HT-29 (cell line): ENCODE data around the gene PROSER2. TPM values are rescaled to one million over a fixed set of nuclear protein-coding genes. Genes with fewer than 3 reads are reported as not detected.
"Not testable (repeated sequence)": the region's sequence is repeated elsewhere in the genome, so short reads cannot be mapped to it uniquely, and the experiment has no call there.

Experiments used
- DNase-seq: peaks from one replicate; pipeline ENCODE4 v3.0.0-alpha.2; 2015; ENCODE audit warnings: low spot score
- total RNA-seq: library from RNA; depleted of rRNA; stranded (reverse); fragments of >200 nt; shearing (Covaris generic); gene quantifications from 2 replicates; pipeline ENCODE4 v1.2.3, GENCODE V29; 2014

The PROSER2 gene
- total RNA-seq, 1 experiment from 2014 or later = 56.9 TPM

DNA sequence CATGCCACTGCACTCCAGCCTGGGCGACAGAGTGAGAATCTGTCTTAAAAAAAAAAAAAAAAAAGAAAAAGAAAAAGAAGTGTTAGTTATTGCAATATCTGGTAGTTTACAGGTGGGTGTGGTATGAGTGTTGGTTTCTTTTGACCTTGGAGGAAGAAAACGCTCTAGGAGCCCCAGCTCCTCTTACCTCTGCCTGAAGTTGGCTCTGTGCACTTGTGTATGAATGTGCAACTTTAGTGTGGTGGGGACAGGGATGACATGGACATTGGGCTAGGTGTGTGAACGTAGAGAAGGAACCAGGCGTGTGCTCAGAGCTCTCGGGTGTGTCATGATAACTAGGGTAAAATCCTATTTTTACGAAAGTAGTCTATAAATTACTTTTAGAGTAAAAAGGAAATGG is 11.9 kb downstream of the PROSER2 start:
- no peak for DNase-seq

DNA sequence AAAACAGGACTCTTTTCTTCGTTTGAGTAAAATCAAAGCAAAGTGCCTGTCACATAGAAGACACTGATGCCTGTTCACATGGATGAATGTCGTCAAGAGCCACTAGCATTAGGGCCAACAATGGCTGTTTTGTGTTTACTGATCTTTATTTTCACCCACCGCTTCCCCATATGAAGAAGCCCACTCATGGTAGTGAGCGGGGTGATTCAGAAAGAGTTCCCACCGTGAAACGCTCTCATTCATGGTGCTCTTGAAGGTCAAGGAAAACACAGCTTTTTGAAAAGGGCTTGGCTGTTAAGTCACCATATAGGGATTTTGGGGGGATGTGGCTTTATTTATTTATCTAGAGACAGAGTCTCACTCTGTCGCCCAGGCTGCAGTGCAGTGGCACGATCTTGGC is 12.5 kb downstream of the PROSER2 start:
- DNase-seq = no peak

DNA sequence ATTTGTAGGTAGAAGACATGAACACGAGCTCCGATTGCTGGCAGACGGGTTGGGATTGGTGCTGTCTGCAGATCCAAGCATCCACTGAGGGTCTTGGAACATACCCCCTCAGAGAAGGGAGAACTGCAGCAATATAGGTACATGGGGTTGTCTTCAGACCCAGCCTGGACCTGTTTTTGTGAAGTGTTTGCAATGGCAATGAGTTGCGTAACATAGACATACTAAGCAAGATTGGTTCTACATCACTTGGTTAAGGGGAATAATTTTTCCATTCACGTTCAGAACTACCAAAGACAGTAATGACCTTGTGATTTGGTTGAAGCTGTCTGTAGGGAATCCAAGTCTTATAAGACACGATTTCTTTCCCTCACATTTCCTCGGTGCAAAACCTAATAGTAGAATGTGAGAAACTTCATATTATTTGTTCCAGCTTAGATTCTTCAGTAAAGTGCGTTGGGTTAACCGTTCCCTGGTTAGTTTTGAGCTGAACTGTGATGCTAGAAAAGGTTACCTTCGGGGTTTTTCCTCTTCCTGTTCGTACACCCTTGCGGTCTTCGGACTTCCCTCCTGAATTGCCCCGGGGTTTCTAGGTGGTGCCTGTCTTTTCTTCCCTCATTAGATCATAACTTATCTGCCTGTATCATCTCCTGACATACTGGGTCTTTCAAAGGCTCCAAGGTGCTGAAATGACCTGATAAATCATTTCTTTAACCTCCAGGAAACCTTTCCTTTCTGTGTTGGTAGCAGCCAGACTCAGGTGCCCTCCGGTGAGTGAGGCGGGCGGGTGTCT is 14.4 kb downstream of the PROSER2 start:
- DNase-seq = no peak

DNA sequence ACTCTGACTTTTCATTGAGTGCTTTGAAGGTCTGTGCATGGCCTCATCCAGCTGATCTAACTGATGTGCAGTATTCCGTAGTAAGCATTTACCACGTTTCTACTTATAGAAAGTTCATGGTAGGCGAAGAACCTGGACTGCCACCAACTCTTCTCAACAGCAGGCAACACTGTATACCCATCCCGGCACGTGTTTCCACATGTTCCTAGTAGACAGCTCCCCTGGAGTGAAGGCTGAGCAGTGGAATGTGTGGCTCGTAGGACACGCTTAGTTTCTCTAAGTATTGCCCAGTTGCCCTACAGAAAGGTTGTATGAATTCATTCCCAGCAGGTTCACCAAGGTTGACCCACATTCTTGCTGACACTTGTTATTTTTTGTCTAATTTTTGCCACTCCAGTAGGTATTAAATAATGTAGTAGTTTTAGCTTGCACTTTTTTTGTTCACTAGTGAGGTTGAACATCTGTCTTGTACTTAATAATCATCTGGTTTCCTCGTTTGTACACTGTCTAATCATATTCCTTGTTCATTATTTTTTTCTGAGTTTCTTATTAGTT is 15.2 kb downstream of the PROSER2 start:
- DNase-seq = no peak

DNA sequence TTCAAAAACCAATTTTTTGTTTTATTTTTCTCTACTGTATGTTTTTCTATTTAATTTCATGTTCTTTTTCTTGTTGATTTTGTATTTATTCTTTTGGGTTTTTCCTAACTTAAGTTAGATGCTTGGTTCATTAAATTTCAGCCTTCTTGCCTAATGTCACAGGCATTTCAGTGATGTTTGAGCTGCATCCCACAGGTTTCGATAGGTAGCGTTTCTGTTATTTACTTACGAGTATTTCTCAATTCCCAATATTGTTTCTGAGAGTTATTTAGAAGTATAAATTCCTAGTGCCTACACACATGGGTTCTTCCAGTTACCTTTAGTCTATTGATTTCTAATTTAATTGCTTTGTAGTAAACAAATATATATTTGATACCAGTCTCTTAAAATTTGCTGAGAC is 18.2 kb downstream of the PROSER2 start:
- no peak for DNase-seq

DNA sequence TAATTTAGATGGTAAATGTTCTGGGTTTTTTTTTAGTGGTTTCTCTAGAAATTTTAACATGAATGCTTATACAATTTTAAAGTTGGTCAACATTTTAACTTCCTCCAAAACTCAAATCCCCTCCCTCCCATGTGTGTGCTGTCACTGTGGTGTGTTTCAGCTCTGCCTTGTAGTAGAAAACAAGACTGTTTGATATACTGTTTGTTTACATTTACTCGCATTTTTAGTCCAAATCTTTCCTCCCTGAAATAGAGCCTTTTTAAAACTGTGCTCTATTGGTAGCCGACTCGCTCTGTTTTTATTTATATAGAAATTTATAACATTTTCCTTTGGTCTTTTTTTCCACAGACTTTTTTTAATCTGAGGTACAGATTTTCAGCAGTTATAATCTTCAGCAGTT is 19.3 kb downstream of the PROSER2 start:
- DNase-seq = no peak

DNA sequence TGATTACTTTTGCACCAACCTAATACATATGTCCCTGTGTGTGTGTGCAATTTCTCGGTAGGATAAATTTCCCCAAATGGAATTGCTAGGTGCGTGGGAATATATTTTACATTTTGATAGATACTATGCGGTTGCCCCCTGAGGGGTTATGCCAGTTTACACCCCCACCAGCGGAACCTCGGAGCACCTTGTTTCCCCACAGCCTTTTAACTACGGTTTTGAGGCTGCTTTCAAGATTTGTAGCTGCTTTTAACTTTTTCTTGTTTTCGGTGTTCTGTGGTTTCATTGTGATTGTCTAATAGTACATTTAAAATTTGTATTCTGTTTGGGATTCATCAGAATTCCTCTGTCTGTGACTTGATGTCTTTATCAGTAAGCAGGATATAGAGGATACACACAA is 22.0 kb downstream of the PROSER2 start:
- no peak for DNase-seq

DNA sequence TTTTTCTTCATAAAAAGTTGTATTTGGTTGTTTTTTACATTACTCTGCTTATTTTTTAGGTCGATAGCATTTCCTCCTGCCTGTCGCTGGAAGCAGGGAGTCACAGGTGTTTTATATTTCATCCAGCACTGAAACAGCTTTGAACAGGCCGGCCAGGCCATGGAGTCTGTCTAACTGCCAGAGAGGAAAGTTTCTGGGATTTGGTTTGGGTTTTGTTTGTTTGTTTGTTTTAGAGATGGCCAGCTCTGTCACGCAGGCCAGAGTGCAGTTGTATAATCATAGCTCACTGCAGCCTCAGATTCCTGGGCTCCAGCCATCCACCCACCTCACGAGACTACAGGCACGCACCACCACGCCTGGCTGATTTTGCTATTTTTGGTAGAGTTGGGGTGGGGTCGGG is 23.4 kb downstream of the PROSER2 start:
- DNase-seq = no peak

DNA sequence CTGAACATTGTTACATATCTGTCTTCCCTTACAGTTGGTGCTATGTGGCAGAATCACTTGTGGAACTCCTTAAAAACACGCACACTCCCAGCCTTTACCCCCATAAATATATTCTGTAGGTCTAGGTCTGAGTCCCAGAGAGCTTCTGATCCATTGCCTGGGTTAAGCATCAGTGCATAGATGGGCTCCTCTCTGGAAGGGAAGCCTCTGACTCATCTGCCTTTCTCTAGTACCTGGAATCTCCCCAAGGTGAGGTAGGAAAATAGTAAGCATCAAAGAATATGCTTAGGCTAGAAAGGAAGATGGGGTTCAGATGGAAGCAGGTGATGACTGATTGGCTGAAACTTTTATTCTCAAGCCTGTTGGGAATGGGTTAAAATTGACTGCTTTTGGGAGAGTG is 26.1 kb downstream of the PROSER2 start:
- no peak for DNase-seq

DNA sequence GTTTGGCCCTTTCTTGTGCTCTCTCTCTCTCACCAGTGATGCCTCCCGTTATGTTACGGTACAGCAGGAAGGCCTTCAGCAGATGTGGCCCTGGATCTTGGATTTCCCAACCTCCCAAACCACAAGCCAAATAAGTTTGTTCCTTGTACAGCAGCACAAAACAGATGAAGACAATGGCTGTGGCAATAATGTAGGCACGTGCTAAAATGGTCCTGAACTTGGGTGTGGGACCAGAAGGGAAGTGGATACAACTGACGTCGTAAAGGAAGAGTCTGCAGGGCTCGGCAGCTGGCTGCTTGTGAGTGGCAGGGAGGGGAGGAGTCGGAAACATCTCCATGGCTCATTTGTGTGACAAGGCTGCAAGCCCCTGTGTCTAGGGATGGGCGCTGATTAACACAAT is 26.8 kb downstream of the PROSER2 start:
- no peak for DNase-seq

DNA sequence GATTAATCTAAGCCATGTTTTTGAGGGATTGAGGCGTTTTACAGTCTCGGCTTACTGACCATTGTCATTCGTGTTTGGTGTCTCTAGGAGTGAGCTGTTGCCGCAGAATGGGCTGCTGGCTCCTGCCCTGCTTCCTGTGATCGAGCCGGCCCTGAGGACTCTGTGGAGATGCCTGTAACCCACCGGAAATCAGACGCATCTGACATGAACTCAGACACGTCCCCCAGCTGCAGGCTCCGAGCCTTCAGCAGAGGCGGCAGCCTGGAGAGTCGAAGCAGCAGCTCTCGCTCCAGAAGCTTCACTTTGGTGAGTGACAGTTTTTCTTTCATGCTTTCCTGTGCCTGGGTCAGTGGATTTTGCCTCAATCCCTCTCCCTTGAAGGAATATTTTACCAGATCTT is 28.8 kb downstream of the PROSER2 start:
- DNase-seq = no peak

DNA sequence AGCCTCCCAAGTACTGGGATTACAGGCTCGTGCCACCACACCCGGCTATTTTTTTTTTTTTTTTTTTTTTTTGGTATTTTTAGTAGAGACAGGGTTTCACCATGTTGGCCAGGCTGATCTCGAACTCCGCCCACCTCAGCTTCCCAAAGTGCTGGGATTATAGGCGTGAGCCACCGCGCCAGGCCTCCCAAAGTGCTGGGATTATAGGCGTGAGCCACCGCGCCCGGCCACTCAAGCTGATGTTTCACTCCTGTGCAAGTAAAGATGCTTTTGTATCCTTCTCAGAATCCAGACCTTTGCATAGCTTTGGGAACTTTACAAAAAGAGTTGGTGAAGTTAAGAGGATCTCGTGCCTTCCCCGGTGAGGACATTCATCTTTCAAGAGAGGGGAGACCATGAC is 29.5 kb downstream of the PROSER2 start:
- DNase-seq = not testable (repeated sequence)

DNA sequence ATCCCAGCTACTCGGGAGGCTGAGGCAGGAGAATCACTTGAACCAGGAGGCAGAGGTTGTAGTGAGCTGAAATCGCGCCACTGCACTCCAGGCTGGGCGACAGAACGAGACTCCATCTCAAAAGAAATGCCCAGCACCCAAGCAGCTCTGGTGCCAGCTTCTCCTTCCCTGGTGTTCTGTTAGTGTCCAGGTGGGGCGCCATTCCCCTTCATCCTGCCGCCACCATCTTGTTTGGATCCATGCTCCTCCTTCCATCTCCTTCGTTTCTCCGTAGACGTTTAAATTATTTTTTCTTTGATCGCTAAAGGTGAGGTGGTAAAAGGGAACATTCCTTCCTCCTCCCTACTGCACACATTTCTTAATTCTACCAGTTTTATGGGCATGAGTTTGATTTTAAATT is 30.3 kb downstream of the PROSER2 start:
- DNase-seq = no peak

DNA sequence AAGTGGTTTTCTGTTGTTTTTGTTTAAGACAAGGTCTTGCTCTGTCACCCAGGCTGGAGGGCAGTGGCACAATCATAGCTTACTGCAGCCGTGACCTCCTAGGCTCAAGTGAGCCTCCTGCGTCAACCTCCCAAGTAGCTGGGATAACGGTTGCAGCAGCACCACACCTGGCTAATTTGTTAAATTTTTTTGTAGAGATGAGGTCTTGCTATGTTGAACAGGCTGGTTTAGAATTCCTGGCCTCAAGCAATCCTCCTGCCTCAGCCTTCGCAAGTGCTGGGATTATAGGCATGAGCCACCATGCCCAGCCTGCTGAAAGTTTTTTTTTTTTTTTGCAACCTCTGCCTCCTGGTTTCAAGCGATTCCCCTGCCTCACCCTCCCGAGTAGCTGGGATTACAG is 31.1 kb downstream of the PROSER2 start:
- no peak for DNase-seq

DNA sequence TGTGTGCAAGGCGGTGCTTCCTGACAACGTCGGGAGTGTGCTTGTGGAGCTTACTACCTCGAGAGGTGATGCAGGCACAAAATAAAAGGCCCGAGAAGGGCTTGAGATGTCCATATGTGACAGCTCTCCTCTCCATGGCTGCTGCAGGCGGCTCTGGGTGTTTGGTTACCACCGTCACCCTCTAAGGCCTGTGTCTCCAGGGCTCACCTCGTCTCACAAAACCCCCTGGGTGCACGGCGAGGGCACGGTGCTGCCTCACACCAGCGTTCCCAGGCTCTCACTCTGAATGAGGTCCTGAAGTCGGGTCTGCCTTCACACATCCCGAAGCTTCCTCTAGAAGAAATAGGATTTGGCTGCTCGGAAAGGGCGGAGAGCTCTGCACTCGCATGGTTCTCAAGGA is 32.9 kb downstream of the PROSER2 start:
- no peak for DNase-seq

DNA sequence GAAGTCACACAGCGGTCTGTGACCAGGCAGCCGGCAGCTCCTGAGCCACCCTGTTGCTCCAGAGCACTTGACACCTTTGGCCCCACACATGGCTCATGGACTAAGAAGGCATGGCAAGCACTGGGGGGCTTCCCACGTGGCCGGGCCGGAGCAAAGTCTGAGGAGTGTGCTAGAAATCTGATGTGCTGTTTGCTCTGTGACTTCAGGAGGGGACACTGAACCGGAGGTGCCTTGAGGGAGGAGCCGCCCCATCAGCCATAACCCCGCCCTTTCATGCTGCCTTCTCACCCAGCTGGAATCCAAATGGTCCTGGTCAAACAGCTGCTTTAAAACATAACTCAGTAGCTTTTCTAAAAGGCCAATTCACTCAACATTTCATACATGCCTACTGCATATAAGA is 33.5 kb downstream of the PROSER2 start:
- DNase-seq = peak; percentile 14

DNA sequence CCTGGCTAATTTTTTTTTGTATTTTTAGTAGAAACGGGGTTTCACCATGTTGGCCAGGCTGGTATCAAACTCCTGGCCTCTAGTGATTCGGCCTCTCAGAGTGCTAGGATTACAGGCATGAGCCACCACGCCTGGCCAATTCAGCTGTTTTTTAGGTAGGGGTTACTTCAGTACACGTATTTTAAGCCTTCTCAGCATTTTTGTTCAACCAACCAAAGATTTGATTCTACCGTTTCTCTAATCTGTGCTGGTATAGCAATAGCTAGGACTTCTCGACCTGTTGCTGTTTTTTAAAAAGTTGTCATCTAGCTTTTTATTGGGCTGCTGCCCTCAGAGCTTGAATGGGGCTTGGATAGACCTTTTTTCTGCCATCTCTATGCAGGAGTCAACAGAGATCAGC is 34.9 kb downstream of the PROSER2 start:
- no peak for DNase-seq

DNA sequence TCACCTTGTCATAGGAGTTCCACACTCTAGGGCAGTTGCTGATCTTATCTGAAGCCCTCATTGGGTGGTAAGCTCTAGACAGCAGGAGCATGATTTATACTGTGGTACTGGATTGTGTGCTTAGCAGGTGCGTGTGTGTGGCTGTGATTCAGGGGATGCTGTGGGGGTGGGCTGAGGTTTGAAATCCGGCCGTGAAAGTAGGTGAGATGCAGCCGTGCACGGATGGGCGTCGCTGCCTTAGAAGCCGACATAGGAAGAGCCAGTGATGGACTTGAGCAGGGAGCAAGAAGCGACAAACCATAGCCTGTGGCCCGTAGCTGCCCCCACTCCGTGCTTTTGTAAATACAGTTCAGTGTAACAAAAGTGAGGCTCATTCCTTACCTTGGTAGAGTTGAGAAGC is 38.2 kb downstream of the PROSER2 start:
- DNase-seq = no peak

DNA sequence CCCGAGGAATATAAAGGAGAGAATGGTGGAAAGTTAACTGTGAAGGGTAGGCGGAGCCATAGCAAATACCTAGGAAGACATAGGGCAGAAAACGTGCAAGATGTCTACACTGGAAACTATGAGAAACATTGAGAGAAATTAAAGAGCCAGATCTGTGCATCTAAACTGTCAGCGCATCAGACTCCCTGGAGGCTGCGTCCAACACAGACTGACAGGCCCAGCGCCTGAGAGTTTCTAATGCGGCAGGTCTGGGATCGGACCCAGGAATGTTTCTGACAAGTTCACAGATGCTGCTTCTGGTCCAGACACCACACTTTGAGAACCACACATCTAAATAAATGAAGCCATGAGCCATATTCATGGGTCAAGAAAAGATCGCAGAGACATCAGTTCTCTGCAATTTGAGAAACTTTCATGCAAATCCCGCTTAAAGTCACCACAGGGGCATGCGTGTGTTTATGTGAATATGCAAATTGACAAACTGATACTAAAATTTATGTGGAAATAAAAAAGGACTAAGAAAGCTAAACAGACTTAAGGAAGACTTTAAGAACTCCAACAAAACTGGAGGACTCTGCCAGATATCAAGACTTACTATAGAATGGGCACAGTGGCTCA is 38.8 kb downstream of the PROSER2 start:
- no peak for DNase-seq

DNA sequence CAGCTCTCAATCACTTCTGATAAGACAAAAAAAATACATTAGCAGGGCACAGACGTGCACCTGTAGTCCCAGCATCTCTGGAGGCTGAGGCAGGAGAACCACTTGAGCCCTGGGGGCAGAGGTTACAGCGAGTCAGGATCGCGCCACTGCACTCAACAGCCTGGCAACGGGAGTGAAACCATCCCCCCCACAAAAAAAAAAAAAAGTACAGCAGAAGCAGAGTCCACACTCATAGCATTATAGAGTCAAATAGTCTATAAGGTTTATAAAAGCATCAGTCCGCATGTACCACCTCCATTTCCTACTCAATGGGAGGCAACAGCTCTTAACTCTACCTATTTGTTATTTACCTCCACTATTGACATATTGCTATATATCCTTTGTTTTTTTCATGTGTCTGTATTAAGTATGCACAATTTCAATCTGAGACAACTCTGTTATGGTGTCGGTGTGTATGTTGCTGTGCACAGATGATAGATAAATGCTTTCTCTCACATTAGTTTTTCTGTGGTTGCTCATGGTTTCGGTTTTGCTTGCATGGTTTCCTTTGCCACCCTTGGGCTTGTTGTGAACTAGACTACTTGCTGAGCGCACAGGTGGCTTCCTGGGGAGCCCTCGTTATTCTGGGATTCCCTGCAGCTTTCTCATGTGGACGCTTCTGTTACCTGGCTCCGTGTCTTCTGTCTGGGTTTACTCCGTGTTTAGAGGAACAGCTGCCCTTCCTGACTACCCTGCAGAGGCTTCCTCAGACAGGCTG is 40.4 kb downstream of the PROSER2 start:
- DNase-seq = no peak

DNA sequence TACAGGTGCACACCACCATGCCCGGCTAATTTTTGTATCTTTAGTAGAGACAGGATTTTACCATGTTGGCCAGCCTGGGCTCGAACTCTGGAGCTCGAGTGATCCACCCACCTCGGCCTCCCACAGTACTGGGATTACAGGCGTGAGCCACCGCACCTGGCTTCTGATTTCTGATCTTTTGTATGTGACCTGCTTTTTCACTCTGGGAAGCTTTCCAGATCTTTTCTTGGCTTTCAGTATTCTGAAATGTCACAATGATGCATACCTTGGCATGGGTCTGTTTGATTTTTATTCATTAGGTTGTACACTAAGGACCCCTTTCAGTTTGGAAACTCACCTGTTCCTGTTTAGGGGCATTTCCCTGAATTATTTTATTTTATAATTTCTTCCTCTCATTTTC is 41.6 kb downstream of the PROSER2 start:
- DNase-seq = no peak

DNA sequence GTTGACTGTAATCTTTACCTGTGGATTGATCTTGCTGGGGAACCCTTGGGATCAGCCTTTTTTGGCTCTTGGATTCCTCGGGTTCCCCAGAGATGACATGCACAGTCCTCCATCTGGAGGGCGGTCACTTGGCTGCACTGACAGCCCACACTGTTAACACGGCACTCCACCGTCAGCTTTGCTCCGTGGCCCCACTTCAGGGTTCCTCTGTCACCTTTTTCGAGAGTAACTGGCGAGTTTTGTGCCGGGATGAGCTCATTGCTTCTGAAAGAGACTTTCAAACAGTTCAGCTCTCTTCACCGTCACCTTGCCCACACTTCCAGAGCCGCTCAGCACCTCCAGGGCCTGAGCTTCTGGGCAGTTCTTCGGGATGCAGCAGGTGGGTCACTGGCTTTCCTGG is 42.4 kb downstream of the PROSER2 start:
- no peak for DNase-seq
